ENCODE measurements around the gene ASPN. TPM values are rescaled to one million over a fixed set of nuclear protein-coding genes. Genes with fewer than 3 reads are reported as not detected.

Gene ASPN
- total RNA-seq, 1 experiment from 2014 or later = not detected

GRCh38 chr9:92480986-92481633 lies 1.2 kb downstream of the ASPN start:
- DNase-seq (ENCODE audit: low spot score) = no peak

DNA sequence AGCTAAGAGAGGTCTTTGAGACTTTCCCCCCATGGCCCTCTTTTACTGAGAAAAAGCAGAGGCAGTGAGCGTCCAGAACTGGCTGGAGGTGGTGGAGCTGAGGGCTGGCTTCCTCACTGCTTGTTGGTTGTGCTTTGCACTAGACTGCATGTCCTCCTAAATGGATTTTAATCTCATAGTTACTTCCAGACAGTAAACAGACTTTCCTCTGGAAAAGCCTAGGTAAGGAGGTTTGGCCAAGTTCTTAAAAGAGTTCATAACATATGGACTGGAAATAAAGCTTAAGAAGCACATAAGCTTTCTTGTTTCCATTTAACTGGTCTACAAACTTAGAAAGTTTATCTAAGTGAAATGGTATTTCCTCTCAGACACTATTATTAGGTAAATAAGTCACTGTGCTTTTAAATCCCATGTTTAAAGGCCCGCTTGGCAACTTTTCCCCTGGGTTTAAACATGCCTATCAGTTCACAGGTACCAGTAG lies 2.0 kb downstream of the ASPN start:
- DNase-seq (ENCODE audit: low spot score) = no peak
- in situ Hi-C loops (cut with HindIII; ENCODE audit: low sequenced_read_pairs) = no loop called here

More at GRCh38 chr9:92480986-92481633, 1.2 kb downstream of the ASPN start:
- in situ Hi-C loops (cut with HindIII; ENCODE audit: low sequenced_read_pairs) = no loop called here

DNA sequence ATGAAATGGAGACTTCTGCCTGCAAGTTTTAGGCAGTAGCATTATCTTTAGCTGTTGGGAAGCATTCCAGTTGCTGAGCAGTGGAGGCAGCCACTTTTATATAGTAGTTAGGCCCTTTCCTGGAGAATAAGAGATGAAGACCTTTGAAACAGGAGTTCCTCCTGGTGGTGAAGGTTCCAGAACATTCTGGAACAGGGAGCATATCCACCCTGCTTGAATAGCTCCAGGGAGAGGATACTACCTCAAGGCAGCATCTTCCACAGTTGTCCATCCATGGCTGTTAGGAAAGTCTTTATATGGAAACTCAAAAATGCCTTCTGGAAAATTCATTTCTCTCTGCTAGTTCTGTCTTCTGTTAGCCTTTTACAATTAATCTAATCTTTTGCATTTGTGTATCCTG lies 3.0 kb downstream of the ASPN start:
- DNase-seq (ENCODE audit: low spot score) = no peak
- in situ Hi-C loops (cut with HindIII; ENCODE audit: low sequenced_read_pairs) = no loop called here

DNA sequence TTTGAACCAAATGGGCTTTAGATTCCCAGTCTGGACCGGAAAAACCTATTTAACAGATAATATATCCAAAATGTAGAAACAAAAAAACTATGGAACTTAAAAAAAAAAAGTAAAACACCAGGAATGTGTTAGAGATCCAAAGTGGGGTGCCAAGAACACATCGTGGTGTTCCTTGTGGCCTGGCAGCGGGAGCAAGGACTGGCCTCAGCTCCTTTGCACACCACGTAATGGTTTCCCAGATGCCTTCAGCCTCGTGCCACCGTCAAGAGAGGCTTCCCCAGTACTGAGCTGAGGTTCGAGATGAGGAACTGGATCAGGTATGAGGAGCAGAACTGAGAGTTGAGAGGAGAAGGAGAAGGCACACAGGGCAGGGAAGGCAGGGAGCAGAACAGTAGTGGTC lies 3.5 kb downstream of the ASPN start:
- DNase-seq (ENCODE audit: low spot score) = no peak
- in situ Hi-C loops (cut with HindIII; ENCODE audit: low sequenced_read_pairs) = no loop called here

GRCh38 chr9:92476962-92477361 lies 5.3 kb downstream of the ASPN start:
- in situ Hi-C loops (cut with HindIII; ENCODE audit: low sequenced_read_pairs) = no loop called here
- no peak for DNase-seq (ENCODE audit: low spot score)

DNA sequence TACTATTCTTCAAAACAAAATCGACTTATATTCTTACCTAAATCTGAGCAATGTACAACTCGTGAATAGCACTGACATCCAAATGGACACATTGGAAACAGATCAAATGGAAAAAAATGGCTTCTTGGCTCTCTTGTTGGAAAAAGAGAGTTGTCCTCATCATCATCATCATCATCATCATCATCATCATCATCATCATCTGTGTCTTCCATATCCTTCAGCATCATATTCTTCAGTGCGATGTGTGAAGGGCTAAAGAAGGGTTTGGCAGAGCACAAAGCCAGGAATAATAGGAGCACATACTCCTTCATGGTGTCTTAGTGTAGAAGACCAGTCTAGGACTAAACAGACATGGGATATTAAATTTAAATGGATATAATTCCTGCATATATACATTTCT lies 7.7 kb downstream of the ASPN start:
- no peak for DNase-seq (ENCODE audit: low spot score)
- in situ Hi-C loops (cut with HindIII; ENCODE audit: low sequenced_read_pairs) = no loop called here

DNA sequence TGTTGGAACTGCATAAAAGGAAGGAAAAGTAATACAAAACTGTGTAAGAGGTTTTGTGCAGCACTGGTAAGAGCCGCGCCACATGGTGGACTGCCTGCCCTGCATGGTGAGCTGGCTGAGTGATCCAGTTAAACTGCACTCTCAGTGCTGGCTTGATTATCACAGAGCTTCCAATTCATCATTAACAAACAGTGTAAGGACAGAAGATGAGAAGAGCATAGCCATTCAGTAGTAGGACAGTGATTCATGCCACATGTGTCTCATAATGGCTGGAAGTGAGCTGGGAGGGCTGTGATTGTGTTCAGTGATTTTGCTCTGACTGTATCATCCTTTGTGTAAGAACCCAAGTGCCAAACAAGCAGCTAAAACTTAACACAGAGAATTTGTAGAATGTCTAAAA lies 14.1 kb downstream of the ASPN start:
- no peak for DNase-seq (ENCODE audit: low spot score)
- in situ Hi-C loops (cut with HindIII; ENCODE audit: low sequenced_read_pairs) = no loop called here

- in situ Hi-C loops (cut with HindIII; ENCODE audit: low sequenced_read_pairs) = no loop called here
- DNase-seq (ENCODE audit: low spot score) = no peak
Measured at GRCh38 chr9:92467511-92467910, 14.8 kb downstream of the ASPN start.

GRCh38 chr9:92467041-92467440 lies 15.3 kb downstream of the ASPN start:
- in situ Hi-C loops (cut with HindIII; ENCODE audit: low sequenced_read_pairs) = no loop called here

DNA sequence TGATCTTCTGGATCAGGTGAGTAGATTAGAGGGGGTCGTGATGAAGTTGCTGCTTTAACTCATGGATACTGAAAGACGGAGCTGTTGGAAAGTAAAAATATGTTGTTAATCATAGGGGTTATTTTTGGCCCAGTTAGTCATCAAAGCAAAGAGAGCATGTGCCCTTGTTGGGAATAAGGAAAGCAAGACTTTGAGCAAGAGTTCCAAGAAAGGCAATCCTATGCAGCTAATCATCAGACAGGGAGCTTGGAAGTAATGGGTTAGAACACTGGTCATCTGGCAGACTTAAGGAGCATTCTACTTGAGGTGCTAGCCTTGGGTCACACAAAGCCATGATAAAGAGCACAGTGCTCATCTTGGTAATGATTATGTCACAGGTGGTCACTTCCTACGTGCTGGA lies 18.3 kb downstream of the ASPN start:
- no peak for DNase-seq (ENCODE audit: low spot score)
- in situ Hi-C loops (cut with HindIII; ENCODE audit: low sequenced_read_pairs) = no loop called here

More at GRCh38 chr9:92467041-92467440, 15.3 kb downstream of the ASPN start:
- DNase-seq (ENCODE audit: low spot score) = no peak

DNA sequence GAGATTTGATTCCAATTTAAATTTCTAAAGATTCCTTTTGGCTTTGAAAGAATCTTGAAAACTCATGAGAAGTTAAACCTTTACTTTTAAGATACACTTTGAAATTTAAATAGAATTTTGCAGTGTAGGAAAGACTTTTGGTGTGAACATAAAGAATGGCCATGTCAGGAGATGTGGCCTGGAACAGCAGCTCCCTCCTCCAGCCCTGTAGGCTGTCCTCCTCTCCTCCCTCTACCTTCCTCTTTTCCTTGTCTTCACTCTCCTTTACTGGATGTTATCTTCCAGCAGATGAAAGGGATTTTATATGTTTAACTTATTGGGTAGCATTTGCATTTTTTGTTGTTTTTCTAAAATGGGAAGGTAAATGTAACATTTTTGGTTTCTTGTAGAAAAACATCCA lies 18.9 kb downstream of the ASPN start:
- DNase-seq (ENCODE audit: low spot score) = no peak
- in situ Hi-C loops (cut with HindIII; ENCODE audit: low sequenced_read_pairs) = no loop called here

GRCh38 chr9:92457576-92457975 lies 24.7 kb downstream of the ASPN start:
- in situ Hi-C loops (cut with HindIII; ENCODE audit: low sequenced_read_pairs) = no loop called here

DNA sequence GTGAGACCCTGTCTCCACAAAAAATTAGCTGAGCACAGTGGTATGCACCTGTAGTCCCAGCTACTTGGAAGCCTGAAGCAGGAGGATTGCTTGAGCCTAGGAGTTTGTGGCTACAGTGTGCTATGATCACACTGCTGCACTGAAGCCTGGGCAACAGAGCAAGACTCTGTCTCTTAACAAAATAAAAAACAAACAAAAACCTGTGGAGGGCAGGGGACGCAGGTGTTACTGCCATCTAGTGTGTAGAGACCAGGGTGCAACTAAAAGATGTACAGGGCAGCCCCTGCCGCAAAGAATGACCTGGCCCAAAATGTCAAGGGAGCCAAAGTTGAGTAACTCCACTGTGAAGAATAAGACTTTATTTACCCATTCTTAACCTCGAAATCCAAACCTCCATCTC lies 27.1 kb downstream of the ASPN start:
- DNase-seq (ENCODE audit: low spot score) = no peak
- in situ Hi-C loops (cut with HindIII; ENCODE audit: low sequenced_read_pairs) = no loop called here

More at GRCh38 chr9:92457576-92457975, 24.7 kb downstream of the ASPN start:
- no peak for DNase-seq (ENCODE audit: low spot score)

DNA sequence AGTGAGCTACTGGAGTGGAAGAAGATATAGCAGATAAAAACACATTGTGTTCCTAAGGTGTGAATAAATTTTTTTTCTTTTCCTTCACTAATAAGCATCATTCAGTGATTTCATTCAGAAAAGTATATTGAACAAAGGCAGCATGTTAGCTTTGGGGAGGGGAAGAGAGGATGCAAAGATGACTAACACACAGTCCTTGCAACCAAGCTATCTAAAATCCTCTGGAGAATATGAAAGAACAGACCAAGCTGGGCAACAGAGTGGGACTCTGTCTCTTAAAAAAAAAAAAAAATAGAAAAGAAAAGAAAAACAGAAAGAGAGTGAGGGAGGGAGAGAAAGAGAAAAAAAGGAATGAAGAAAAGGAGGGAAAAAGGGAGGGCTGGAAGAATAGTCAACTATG lies 35.8 kb downstream of the ASPN start:
- in situ Hi-C loops (cut with HindIII; ENCODE audit: low sequenced_read_pairs) = no loop called here
- no peak for DNase-seq (ENCODE audit: low spot score)

DNA sequence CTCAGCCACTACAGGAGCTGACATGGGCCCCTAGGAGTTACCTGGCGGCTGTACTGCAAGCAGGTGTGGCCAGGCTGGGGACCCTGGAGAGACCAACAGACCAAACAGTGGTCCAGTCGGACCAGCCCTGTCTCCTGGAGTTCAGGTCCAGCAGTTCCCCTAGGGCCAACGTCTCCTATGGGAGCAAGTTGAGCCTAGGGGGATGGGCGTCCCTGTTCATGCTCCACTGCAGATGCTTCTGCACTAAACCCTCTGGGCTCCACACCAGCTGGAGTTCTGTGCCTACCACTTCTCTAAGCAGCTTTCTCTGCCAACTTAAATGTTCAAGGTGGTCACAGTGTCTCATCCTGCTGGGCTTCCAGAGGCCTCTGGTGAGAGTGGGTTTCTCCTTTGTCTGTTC lies 37.5 kb downstream of the ASPN start:
- in situ Hi-C loops (cut with HindIII; ENCODE audit: low sequenced_read_pairs) = no loop called here
- DNase-seq (ENCODE audit: low spot score) = no peak

DNA sequence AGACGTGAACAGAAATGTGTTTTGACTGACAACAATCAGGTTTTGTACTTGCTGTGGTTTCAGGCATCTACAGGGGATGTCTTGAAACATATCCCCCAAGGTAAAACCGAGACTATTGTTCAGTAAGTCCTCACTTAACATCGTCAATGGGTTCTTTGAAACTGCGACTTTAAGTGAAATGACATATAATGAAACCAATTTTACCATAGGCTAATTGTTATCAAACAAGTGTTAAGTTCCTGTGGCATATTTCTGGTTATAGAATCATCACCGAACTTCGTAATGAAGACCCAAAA lies 41.6 kb downstream of the ASPN start:
- in situ Hi-C loops (cut with HindIII; ENCODE audit: low sequenced_read_pairs) = no loop called here
- no peak for DNase-seq (ENCODE audit: low spot score)

- no peak for DNase-seq (ENCODE audit: low spot score)
- in situ Hi-C loops (cut with HindIII; ENCODE audit: low sequenced_read_pairs) = no loop called here
Measured at GRCh38 chr9:92439921-92440750, 42.2 kb downstream of the ASPN start.

DNA sequence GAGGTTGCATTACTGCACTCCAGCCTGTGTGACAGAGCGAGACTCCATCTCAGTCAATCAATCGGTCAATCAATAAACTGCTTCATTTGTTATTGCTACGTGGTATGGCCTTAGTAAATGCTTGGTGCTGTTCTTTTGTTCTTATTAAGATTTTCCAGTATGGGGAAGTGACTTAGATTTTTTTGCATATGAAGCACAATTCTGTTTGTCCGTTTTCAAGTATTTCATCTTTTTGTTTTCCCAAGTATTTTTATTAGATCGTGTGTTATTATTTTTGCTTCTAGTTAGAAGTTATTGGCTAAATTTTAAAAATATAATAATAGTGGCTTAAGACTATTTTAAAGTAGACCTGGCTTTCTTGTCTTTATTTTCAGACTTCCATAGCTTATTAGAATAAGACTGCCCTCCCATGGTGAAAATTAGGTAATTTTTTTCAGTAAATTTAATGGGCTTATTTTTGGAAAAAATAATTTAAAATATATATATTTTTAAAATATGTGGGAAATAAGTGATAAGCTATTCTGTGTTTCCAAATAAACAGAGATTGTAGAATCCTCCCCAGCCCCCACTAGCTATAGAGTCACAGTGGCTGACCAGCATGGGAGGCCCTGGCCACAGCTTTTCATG lies 43.3 kb downstream of the ASPN start:
- DNase-seq (ENCODE audit: low spot score) = no peak
- in situ Hi-C loops (cut with HindIII; ENCODE audit: low sequenced_read_pairs) = no loop called here

- no peak for DNase-seq (ENCODE audit: low spot score)
- in situ Hi-C loops (cut with HindIII; ENCODE audit: low sequenced_read_pairs) = no loop called here
Measured at GRCh38 chr9:92435263-92435662, 47.0 kb downstream of the ASPN start.

DNA sequence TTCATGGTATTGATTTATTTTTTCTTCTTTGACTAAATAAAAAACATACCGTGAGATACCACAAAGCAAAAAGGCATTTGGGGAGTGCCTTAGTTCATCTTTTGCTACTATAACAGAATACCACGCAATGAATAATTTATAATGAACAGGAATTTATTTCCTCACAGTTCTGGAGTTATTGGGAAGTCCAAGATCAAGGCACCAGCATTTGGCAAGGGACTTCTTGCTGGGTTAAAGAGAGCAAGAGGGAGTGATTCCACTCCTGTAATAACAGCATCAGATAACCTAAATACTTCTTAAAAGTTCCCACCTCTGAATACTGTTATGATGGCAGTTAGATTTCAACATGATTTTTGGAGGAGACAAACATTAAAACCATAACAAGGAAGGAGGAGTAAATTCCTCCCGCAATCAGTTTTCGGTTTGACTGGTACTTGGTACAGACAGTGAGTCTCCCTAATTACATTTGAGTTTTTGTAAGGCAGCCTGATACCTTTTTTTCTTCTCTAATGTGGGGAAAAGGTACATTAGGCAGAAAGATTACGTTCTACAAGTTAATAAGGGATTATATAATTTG lies 49.2 kb downstream of the ASPN start:
- DNase-seq (ENCODE audit: low spot score) = no peak
- in situ Hi-C loops (cut with HindIII; ENCODE audit: low sequenced_read_pairs) = no loop called here

Data from G401 (cell line).